HUES48 (cell line): ENCODE results near the gene IQSEC3.
"Not testable (repeated sequence)": the region's sequence is repeated elsewhere in the genome, so short reads cannot be mapped to it uniquely, and the experiment has no call there.

ENCODE experiments used
- H3K27ac ChIP-seq: one replicate; pipeline ENCODE4 v1.7.0; 2013; ENCODE audit warnings: low read depth, low read length, inconsistent platforms
- H3K27me3 ChIP-seq: 2 replicates; pipeline ENCODE4 v1.6.1; 2013; ENCODE audit warnings: mild to moderate bottlenecking, low read length; ENCODE audit not compliant: control insufficient read depth, insufficient read depth
- H3K36me3 ChIP-seq: 2 replicates; pipeline ENCODE4 v1.6.1; 2013; ENCODE audit warnings: low read length; ENCODE audit not compliant: control insufficient read depth, insufficient read depth
- H3K4me1 ChIP-seq: 2 replicates; pipeline ENCODE4 v1.6.1; 2013; ENCODE audit warnings: mild to moderate bottlenecking, low read length; ENCODE audit not compliant: control insufficient read depth, insufficient read depth
- H3K4me3 ChIP-seq: 2 replicates; pipeline ENCODE4 v1.5.1; 2013; ENCODE audit warnings: mild to moderate bottlenecking, low read depth, low read length
- H3K9ac ChIP-seq: 2 replicates; pipeline ENCODE4 v1.6.1; 2013; ENCODE audit warnings: mild to moderate bottlenecking, low read depth, low read length, moderate library complexity
- H3K9me3 ChIP-seq: 2 replicates; pipeline ENCODE4 v1.6.1; 2013; ENCODE audit warnings: low read length; ENCODE audit not compliant: control insufficient read depth, insufficient read depth

The IQSEC3 gene

DNA sequence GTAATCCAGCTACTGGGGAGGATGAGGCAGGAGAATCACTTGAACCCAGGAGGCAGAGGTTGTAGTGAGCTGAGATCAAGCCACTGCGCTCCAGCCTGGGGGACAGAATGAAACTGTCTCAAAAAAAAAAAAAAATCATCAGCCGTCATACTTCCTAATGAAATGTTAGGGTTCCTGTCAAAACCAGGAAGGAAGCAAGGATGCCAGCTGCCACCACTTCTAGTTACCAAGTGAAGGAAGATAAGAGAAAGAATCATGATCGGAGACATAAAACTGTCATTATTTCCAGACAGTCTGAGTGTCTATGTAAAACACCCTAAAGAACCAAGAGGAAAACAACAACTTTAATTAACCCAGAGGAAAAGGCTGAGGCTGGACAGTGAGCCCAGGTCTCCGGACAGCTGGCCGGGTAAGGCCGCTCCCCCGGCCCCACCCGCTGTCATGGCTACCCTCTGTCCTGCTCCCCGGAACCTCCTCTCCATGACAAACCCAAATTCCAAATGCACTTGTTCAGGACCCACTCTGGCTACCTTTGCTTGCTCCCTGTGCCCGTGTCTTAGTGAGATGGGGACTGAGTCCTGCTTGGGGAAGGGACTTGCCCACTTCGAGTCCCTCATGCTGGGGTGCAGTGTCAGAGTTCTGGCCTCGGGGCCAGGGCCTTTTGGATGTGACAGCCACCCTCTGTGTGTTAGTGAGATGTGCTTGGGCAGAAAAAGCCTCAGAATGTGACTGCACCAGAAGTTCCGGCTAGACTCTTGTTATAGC is 118.4 kb downstream of the IQSEC3 start:
- Histone ChIP-seq H3K27ac (no peak overlapping the region), H3K9me3 (no peaks in the 10 kb centered on the region), H3K27me3 (peaks cover 12% of the 10 kb centered on the region), H3K4me1 (no peaks in the 10 kb centered on the region), H3K36me3 (no peaks in the 10 kb centered on the region), H3K9ac (no peak overlapping the region), H3K4me3 (no peak overlapping the region)

DNA sequence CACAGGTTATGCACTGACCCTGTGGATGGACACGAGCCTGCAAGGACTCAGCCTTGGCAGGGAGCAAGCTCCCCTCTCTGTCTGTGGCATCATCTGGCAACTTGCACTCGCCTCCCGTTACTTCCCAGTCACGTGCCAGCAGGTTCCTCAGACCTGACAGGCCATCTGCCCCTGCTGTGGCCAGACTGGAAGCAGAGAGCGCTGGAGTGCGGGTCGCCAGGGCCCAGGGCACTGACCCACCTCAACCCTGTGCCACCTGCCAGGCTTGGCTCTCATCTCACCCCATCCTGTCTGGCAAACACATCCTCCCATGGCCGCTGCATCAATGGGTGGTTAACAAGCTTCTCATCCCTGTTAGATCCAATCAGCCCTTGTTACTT is 119.0 kb downstream of the IQSEC3 start:
- Histone ChIP-seq H3K27ac (no peak overlapping the region), H3K4me1 (no peaks in the 10 kb centered on the region), H3K9ac (no peak overlapping the region), H3K9me3 (no peaks in the 10 kb centered on the region), H3K36me3 (no peaks in the 10 kb centered on the region), H3K27me3 (peaks cover 17% of the 10 kb centered on the region), H3K4me3 (no peak overlapping the region)

DNA sequence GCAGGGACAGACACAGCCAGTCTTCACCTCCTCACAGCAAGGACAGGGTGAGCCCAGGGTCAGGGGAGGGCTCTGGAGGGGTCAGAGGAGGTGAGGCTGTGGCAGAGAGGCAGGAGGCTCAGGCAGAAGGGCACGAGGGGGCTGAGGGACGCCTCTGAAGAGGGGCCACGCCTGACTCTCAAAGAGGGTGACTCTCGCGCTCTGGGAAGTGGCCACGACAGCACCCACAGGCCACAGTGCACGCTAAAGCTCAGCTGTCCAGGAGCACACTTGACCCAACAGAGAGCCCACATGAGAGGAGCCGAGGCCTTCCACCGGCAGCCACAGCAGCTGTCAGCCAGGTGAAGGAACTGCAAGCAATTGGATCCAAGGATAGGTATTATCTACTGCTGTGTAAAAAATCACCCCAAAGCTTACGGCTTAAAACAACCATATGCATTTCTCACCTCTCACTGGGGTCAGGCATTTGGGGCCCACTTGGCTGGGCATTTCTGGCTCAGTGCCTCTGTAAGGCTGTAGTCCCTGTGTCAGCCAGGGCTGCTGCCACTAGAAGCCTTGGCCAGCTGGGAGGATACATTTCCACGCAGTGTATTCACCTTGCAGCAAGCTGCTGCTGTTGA is 119.5 kb downstream of the IQSEC3 start:
- no peaks in the 10 kb centered on the region for H3K4me1 ChIP-seq
- no peak overlapping the region for H3K27ac ChIP-seq
- peaks cover 17% of the 10 kb centered on the region for H3K27me3 ChIP-seq

DNA sequence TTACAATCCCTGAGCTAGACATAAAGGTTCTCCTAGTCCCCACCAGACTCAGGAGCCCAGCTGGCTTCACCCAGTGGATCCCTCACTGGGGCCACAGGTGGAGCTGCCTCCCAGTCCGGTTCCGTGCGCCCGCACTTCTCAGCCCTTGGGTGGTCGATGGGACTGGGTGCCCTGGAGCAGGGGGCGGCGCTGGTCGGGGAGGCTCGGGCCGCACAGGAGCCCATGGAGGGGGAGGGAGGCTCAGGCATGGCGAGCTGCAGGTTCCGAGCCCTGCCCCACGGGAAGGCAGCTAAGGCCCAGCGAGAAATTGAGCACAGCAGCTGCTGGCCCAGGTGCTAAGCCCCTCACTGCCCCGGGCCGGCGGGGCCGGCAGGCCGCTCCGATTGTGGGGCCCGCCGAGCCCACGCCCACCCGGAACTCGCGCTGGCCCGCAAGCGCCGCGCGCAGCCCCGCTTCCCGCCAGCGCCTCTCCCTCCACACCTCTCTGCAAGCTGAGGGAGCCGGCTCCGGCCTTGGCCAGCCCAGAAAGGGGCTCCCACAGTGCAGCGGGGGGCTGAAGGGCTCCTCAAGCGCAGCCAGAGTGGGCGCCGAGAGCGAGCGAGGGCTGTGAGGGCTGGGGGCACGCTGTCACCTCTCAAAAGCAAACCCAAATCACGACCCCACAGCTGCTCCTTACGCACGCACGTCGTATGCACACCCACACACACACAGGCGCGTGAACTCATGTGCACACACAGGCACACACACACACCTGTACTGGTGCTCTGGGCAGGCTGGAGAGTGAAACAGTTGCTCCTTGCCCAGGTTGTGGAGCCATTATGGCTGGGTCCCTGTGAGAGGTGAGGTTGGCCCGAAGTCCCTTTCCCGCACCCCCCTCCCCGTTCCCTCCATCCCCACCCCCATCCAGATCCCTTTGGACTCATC is 121.7 kb downstream of the IQSEC3 start:
- peaks cover 17% of the 10 kb centered on the region for H3K27me3 ChIP-seq
- not testable (repeated sequence) for H3K27ac ChIP-seq, H3K4me1 ChIP-seq, H3K9ac ChIP-seq, H3K36me3 ChIP-seq, H3K9me3 ChIP-seq
- peak overlapping the region; percentile 69 for H3K4me3 ChIP-seq

More for the DNA sequence above, 119.5 kb downstream of the IQSEC3 start:
- Histone ChIP-seq H3K36me3 (no peaks in the 10 kb centered on the region), H3K9me3 (no peaks in the 10 kb centered on the region), H3K9ac (no peak overlapping the region), H3K4me3 (no peak overlapping the region)

DNA sequence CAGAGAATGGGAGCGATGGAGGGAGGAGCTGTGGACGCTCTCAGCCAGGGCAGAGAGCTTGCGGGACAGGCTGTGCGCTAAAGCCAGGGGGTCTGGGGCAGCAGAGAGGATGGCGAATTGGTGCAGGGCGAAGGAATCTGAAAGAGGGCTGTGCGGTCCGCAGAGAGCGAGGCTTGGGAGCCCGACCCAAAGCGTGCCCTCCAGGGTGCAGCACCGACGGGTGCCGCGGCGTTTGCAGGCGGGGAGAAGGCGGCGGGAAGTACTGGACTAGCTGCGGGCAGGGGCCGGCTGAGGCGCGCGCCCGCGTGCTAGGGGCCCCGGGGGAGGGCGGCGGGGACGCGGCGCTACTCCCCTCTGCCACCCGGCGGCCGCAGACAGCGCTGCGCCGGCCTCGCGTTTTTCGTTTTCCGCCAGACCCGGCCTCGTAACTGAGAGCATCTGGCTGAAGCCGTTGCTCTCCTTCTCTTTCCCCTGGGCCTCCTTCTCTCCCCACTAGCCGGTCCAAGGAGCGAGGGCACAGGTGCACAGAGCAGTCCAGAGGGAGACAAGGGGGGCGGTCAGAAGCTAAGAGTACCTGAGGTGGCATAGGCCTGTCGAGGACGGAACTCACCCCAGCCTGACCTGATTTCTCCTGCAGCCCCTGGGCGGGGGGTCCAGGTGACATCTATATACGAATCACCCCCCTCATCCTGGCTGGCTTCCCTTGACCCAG is 122.5 kb downstream of the IQSEC3 start:
- Histone ChIP-seq H3K9ac (no peak overlapping the region), H3K4me3 (peak overlapping the region; percentile 69), H3K27me3 (peaks cover 17% of the 10 kb centered on the region), H3K27ac (no peak overlapping the region), H3K36me3 (no peaks in the 10 kb centered on the region), H3K9me3 (no peaks in the 10 kb centered on the region), H3K4me1 (no peaks in the 10 kb centered on the region)

DNA sequence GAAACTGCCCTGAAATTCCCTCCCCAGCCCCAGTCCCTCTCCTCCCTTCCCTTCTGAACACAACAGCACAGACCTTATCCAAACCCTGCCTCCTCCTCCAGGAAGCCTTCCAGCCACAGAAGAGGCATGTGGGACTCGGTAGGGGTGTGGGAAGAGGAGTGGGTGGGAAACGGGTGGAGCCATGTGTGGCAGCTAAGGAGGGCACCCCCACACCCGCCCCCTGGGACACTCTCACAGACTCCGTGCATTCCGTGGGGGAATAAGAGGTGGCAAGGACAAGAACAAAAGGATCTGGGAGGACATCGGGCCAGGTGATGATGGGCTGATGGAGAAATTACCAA is 123.0 kb downstream of the IQSEC3 start:
- Histone ChIP-seq H3K9me3 (no peaks in the 10 kb centered on the region), H3K4me1 (no peaks in the 10 kb centered on the region), H3K27me3 (peaks cover 20% of the 10 kb centered on the region), H3K27ac (no peak overlapping the region), H3K36me3 (no peaks in the 10 kb centered on the region), H3K4me3 (no peak overlapping the region), H3K9ac (no peak overlapping the region)

DNA sequence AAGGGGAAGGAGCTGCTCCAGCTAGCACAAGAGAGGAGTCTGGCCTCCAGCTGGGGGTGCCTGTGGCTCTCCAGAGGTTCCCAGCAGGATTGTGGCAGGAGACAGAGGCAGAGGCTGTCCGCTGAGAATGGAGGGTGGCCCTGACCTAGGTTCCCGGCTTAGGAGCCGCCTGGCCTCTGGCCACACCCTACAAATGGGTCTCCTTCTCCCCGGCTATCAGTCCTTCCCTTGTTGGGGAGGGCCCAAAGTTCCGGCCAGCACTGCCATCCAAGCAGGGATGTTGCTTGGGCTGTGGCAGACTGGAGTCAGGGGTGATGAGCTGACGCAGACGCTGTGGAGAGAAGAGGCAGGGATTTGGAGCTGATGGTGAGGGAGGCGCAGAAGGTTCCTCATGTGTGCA is 124.3 kb downstream of the IQSEC3 start:
- Histone ChIP-seq H3K4me3 (no peak overlapping the region), H3K4me1 (no peaks in the 10 kb centered on the region), H3K27ac (no peak overlapping the region), H3K27me3 (peaks cover 20% of the 10 kb centered on the region), H3K9me3 (no peaks in the 10 kb centered on the region), H3K9ac (no peak overlapping the region), H3K36me3 (no peaks in the 10 kb centered on the region)

DNA sequence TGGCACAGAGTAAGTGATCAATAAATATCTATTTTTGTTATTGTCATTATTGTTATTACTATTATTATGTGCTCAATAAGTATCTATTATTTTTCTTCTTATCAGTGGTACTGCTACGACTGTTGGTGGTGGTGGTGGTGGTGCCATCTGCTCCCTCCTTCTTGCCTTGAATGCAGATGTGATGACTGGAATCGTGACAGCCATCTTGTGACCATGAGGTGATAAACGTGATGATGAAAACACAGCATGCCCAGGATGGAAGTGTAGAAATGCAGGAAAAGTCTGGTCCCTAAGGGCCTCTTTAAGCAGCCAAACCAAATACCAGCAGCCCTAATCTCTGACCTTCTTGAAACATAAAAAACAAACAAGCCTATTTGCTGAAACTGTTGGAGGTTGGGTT is 125.0 kb downstream of the IQSEC3 start:
- Histone ChIP-seq H3K9ac (no peak overlapping the region), H3K27ac (no peak overlapping the region), H3K27me3 (peaks cover 20% of the 10 kb centered on the region), H3K4me3 (no peak overlapping the region), H3K9me3 (no peaks in the 10 kb centered on the region), H3K4me1 (no peaks in the 10 kb centered on the region), H3K36me3 (no peaks in the 10 kb centered on the region)

DNA sequence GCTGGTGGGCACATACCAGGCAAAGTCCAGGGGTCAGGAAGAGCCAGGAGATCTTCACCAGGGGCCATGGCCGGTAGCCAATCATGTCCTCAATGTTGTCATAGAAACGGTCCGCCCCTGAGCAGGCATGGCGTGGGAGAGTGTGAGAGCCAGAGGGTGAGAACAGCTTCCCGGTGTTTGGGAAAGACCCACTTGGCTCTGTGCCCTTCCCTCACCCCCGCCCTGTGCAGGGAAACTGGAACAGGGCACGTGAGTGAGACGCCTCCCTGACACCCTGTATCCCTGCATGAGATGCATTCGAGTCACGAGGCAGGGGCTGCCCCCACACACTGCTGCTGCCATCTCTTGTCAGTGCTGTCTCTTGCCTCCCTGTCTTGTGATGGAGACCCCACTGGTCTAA is 126.7 kb downstream of the IQSEC3 start:
- H3K9ac ChIP-seq, result no peak overlapping the region
- no peaks in the 10 kb centered on the region for H3K9me3 ChIP-seq
- H3K36me3 ChIP-seq, result no peaks in the 10 kb centered on the region
- no peak overlapping the region for H3K4me3 ChIP-seq
- H3K4me1 ChIP-seq, result no peaks in the 10 kb centered on the region
- H3K27me3 ChIP-seq, result peaks cover 20% of the 10 kb centered on the region
- H3K27ac ChIP-seq, result no peak overlapping the region

DNA sequence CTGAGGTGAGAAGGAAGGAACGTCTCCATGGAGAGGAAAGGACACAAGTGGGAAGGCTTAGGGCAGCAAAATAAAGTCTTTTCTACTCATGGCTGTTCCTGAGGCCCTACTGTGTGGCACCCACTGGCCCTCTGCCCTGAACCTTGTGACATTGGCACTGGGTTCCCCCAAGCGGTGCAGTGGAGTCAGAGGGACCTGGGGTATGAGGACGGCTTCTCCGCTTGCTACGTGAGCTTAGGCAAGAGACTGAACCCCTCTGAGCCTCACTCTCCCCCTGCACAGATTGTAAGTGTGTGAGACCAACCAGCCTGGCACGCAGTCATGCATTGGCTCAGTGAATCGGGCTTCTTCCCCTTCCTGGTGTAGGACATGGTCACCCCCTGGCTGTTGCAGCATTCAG is 127.7 kb downstream of the IQSEC3 start:
- Histone ChIP-seq H3K36me3 (no peaks in the 10 kb centered on the region), H3K9ac (no peak overlapping the region), H3K4me1 (no peaks in the 10 kb centered on the region), H3K9me3 (no peaks in the 10 kb centered on the region), H3K27me3 (peaks cover 15% of the 10 kb centered on the region), H3K27ac (no peak overlapping the region), H3K4me3 (no peak overlapping the region)
